Frontal cortex (tissue), 4 donors: Measurements from ENCODE around the gene XYLT1. TPM values are rescaled to one million over a fixed set of nuclear protein-coding genes. Genes with fewer than 3 reads are reported as not detected.

Experiments
- DNase-seq, 2 donors: peaks; one replicate each; pipeline ENCODE4 v3.0.0; 2012; ENCODE audit warnings: low spot score in 2 of 2
- FAIRE-seq: peaks from 2 replicates; lab custom pipeline; 2012; peaks lifted over from hg19 to GRCh38; lab: Jason Lieb, UNC
- total RNA-seq: library from RNA; depleted of rRNA; stranded (reverse); fragments of >200 nt; gene quantifications from one replicate; pipeline ENCODE4 v1.2.3, GENCODE V29; 2014
- donor health status: control.
- donor health status: control.
- donor health status: control.

XYLT1 gene
- total RNA-seq, 1 donor from 2014 or later = 28.9 TPM

DNA sequence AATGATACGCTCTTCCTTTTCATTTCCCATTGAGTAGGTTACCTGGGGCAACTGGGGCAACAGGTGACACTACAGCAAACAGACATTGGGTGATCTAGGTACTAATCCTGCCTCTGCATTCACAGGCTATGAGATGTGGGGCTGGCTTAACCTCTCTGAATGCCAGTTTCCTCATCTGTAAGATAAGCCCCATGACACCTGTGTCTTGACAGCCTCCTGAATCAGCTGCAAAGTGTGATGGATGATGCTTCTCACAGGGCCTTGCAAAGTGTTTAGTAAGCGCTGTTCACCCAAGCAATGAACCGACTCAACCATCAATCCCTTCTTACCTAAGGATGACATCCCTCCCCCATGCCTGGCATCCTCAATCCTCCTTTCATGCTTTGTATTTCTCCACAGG, 322.8 kb downstream of the XYLT1 start:
- FAIRE-seq (no peak), DNase-seq (no peak)

- no peak for DNase-seq
- FAIRE-seq = no peak
These were observed 325.7 kb downstream of the XYLT1 start for GRCh38 chr16:17145029-17145428.

DNA sequence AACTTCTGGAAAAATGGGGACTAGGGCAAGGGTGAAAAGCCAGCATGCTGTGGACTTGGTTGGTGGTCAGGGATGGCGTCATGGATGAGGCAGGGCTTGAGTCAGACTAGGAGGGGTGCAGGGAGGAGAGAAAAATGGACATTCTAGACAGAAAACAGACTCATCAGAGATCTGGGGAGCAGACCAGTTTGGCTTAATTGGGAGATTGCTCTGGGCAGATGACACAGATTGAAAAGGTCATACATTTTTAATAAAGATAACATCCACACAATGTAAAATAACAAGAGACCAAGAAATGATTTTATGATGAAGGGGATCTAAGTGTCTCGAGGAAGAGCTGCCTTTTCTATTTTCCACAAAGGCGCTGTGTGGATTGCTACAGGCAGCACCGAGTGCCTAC, 326.3 kb downstream of the XYLT1 start:
- DNase-seq (no peak), FAIRE-seq (no peak)

- FAIRE-seq = no peak
- no peak for DNase-seq
These were observed 327.0 kb downstream of the XYLT1 start for GRCh38 chr16:17143546-17144419.

DNA sequence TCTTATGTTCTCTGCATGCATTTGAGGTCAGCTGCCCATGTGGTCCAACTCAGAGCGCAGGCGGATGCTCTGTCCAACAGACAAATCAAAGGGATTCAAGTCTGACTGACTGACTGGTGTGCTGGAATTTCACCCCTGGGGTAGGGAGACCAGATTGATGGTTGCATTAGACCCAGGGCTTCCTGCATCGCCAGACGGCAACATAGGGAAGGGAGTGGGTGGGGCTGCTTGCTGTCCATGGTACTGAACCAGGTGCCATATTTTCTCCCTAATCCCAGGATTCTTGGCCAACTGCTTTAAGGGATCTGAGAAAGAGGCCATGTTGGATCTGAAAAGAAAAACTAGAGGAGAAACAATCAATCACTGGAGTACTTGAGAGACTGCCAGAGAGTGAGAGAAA, 332.0 kb downstream of the XYLT1 start:
- FAIRE-seq (no peak), DNase-seq (no peak)

DNA sequence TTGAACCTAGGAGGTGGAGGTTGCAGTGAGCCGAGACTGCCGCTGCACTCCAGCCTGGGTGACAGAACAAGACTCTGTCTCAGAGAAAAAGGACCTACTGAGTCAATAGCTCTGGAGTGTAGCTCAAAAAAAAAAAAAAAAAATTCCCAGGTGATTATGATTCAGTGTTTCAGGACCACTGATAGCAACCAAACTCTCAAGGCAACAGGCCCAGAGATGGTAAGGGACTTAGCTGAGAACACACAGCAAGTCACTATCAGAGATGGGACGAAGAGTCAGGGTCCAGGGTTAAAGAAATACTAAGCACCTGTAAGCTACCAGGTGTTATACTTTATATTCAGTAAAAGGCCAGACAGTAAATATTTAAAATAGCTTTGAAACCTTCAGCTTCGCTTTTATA, 335.3 kb downstream of the XYLT1 start:
- DNase-seq (no peak), FAIRE-seq (no peak)

DNA sequence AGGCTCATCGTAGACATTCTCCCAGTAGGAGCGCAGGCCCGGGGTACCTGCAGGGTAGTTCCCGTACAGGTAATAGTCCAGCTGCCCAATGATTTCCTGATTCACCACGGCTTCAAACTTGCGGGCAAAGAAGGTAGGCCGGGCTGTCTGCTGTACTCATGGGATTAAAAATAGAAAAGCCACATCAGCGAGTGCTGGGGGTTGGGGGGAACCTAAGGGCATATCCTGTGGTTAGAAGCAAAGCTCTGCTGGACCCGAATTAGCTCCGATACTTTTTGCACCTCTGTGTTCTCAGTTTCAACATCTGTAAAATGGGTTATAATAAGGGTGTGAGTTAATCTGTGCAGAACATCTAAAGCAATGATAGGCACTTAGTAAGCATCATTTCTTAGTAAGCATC, 336.2 kb downstream of the XYLT1 start:
- FAIRE-seq (no peak), DNase-seq (no peak)

- FAIRE-seq (no peak), DNase-seq (no peak)
These were observed 336.9 kb downstream of the XYLT1 start for GRCh38 chr16:17133851-17134250.

DNA sequence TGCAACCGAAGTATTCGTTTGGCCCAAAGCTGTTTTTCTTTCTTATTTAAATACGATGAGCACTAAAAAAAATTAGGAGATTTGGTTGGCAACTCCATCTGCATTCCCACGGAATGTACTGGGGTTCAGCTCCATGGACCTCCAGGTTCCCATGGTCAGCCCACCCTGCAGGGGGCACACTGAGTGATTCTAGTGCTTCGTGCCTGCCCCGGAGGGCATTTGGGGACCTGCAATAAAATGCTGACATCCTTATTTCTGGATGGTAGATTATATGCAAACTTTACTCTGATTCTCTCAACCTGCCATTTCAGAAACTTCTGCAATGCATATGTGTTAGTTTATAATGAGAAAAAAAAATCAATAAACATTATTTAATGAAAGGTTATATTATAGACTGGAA, 339.4 kb downstream of the XYLT1 start:
- DNase-seq (no peak), FAIRE-seq (no peak)

GRCh38 chr16:17130733-17131132, 340.0 kb downstream of the XYLT1 start:
- no peak for FAIRE-seq

DNA sequence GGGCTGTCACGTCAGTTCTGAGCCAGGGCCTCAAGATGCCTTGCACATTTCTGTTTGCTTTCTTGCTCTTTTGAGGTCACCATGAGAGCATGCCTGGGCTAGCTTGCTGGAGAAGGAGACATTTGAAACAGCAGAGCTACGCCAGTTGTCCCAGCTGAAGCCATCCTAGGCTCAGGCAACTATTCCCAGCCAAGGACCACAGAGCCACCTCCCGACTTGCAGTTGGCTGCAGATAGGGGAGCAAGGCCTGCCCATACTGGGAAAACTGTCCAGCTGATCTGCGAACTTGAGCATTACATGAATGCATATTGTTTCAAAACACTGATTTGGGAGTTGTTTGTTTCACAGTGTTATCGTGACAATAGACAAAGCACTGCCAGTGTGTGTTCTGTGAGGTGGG, 340.8 kb downstream of the XYLT1 start:
- FAIRE-seq (no peak), DNase-seq (no peak)

More at GRCh38 chr16:17130733-17131132, 340.0 kb downstream of the XYLT1 start:
- DNase-seq = no peak

GRCh38 chr16:17128791-17129190, 342.0 kb downstream of the XYLT1 start:
- FAIRE-seq = no peak
- DNase-seq = no peak

DNA sequence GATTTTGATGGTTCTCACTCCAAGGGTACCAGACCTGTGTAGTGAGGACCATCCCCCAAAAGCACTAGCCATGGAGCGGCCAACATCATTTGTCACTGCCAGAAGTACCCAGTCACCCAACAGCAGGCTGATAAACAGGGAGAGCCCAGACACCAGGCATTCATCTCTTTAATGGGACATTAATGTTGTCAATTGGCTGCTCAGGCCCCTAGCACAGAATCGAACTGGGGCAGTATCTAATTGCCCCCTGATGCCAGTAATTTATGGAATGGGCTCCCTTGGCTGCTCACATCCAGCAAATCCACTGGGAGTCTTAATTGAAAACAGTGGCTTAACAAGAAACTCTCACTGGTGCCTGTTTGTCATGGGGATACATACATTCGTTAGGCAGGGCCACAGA, 344.6 kb downstream of the XYLT1 start:
- DNase-seq (no peak), FAIRE-seq (no peak)

DNA sequence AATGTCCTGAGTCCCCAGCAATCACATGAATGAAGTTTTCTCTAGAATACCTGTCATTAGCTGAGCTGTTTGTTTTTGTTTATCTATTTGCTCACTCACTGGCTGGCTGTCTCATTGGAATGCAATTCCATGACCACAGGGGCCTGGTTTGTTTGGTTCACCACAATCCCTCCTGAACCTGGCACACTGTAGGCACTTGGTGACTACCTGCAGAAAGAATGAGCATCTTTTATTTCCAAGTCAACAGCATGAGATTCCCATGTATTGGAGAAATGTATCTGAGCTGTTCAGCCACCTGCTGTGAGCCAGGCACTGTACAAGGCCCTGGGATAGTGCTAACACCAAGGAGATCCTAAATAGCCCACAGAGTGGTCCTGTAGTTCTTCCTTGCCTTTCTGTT, 345.1 kb downstream of the XYLT1 start:
- DNase-seq = no peak
- FAIRE-seq = no peak

GRCh38 chr16:17117906-17118577, 352.7 kb downstream of the XYLT1 start:
- DNase-seq (no peak), FAIRE-seq (no peak)

- no peak for DNase-seq
- no peak for FAIRE-seq
These were observed 354.0 kb downstream of the XYLT1 start for GRCh38 chr16:17116595-17117322.

GRCh38 chr16:17109413-17109812, 361.3 kb downstream of the XYLT1 start:
- FAIRE-seq = no peak

DNA sequence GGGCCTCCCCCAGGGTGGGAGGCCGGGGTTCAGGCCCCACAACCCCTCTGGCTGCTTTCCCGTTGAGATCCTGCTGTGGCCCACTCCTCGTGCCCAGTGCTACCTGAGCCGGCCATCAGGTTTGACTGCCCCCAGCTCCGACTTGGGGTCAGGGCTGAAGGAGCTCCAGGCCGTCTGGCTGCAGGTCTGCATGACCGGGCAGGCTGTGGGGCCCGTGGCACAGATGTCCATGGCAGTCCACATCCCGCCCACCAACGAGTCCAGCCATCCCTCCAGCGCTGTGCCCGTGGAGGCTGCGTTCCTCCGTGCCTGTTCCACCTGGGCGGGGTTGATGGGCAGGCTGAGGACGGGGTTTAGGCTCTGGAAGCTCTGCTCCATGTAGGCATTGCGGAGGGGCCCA, 362.2 kb downstream of the XYLT1 start:
- DNase-seq (no peak), FAIRE-seq (no peak)

More at GRCh38 chr16:17109413-17109812, 361.3 kb downstream of the XYLT1 start:
- DNase-seq = no peak

GRCh38 chr16:17107450-17107849, 363.3 kb downstream of the XYLT1 start:
- DNase-seq (no peak), FAIRE-seq (no peak)

GRCh38 chr16:17106243-17106791, 364.4 kb downstream of the XYLT1 start:
- FAIRE-seq = no peak
- no peak for DNase-seq
